Psoas muscle (tissue), 8 donors: ENCODE measurements around the gene SPRN. TPM values are rescaled to one million over a fixed set of nuclear protein-coding genes. Genes with fewer than 3 reads are reported as not detected.
A peak's percentile ranks its signal among the peaks of the same experiment; 100 is the strongest.

Experiments used
- ATAC-seq, 4 donors: fragments of 200-7000 bp; cut with Tn5 transposase; one replicate each; pipeline ENCODE4 v1.9.1; 2020; ENCODE audit warnings: moderate library complexity in 3 of 4, mild to moderate bottlenecking in 2 of 4
- DNase-seq, 2 donors: peaks; one replicate each; pipeline ENCODE4 v3.0.0-alpha.2; 2020
- H3K27ac ChIP-seq: fragments of 200-600 bp; one replicate; pipeline ENCODE4 v1.8.0; 2022
- H3K27me3 ChIP-seq, 3 donors: fragments of 200-600 bp in 1 of 3; one replicate each; pipeline versions ENCODE4 v1.6.1 to v1.8.0; 2013 to 2022; ENCODE audit warnings: low read length in 2 of 3, mild to moderate bottlenecking in 2 of 3, moderate library complexity in 1 of 3; ENCODE audit not compliant: insufficient read depth in 3 of 3
- H3K36me3 ChIP-seq, 2 donors: fragments of 200-600 bp in 1 of 2; one replicate each; pipeline versions ENCODE4 v1.6.1 to v1.8.0; 2013 to 2022; ENCODE audit warnings: low read depth in 1 of 2, mild to moderate bottlenecking in 1 of 2, moderate library complexity in 1 of 2; ENCODE audit not compliant: insufficient read depth in 1 of 2
- H3K4me1 ChIP-seq: fragments of 200-600 bp; one replicate; pipeline ENCODE4 v1.8.0; 2022
- H3K4me3 ChIP-seq: fragments of 200-600 bp; one replicate; pipeline ENCODE4 v1.8.0; 2022; ENCODE audit warnings: mild to moderate bottlenecking
- H3K9me3 ChIP-seq: fragments of 200-600 bp; one replicate; pipeline ENCODE4 v1.8.0; 2022
- CTCF ChIP-seq: fragments of 200-600 bp; IDR thresholded peaks from one replicate; pipeline ENCODE4 v1.8.0; 2022; ENCODE audit warnings: antibody characterized with exemption
- WGBS, 3 donors: extraction: QIAGEN DNeasy Blood & Tissue Kit; methylation state at CpG; one replicate each; pipeline versions ENCODE4 v1.1.6 to v1.1.7; 2013; 5-methylcytosine and 5-hydroxymethylcytosine counted together
- intact Hi-C, 2 donors: fragments of 100-400 bp; cut with DNase I; formaldehyde crosslinking; loops; one replicate each; pipeline versions ENCODE4 v1.11.0 to v1.14.2; 2022
- polyA plus RNA-seq, 3 donors: library from polyadenylated mRNA; stranded (reverse); fragments of 200-250 nt; gene quantifications; one replicate each; pipeline ENCODE4 v1.2.3, GENCODE V29; 2013
- total RNA-seq, 4 donors: library from RNA; stranded (reverse); fragmentation: NEBNext Ultra II Directional in 2 of 4; extraction: Animal tissue kit (Norgen Biotek cat#: 25700) in 2 of 4; gene quantifications; one replicate each; pipeline versions ENCODE4 v1.2.1 to v1.2.4, GENCODE V29; 2021 to 2023
- donor health status: healthy with polysubstance abuse.
- donor health status: DM: no; HTN: no; CAD: no; lungs with moderate emphysema.
- donor health status: Bipolar disorder and iron deficiency.
- donor health status: healthy.
- donor health status: DM: yes; HTN: yes; CAD: no.
- donor health status: DM: no; HTN: no; CAD: no.
- donor health status: DM: no; HTN: no; CAD: no.
- donor health status: DM: yes; HTN: yes; CAD: no.

The SPRN gene
- total and polyA plus RNA-seq, 7 donors, result 0.08 to 0.22 (median 0.12) TPM; not detected in 4

DNA sequence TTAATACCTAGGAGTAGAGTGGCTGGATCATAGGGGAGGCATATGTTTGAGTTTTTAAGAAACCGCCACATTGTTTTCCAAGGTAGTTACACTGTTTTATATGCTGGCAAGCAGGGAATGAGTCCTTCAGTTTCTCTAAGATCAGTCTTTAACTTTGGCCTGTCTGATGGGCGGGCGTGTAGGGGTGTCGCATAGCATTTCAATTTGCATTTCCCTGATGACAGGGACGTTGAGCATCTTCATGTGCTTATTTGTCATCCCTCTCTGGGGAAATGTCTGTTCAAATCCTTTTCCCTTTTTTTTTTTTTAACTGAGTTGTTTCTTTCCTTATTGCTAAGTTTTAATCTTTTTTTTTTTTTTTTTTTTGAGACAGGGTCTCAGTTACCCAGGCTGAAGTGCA, 20.6 kb downstream of the SPRN start:
- DNase-seq (no peak), ATAC-seq (no peak)
- H3K27ac ChIP-seq, result no peak overlapping the region
- no peaks in the 10 kb centered on the region for H3K9me3 ChIP-seq
- no peaks in the 10 kb centered on the region for H3K4me1 ChIP-seq
- intact Hi-C loops, result no loop called here
- 88 to 91% (median 90%) methylated on average over 5 of the region's 5 CpGs for WGBS, 3 donors
- no peak overlapping the region for H3K4me3 ChIP-seq
- peaks cover 17 to 97% of the 10 kb centered on the region in 2 donors for H3K36me3 ChIP-seq
- no peaks in the 10 kb centered on the region for H3K27me3 ChIP-seq
- TF ChIP-seq CTCF, result no peak

- H3K27ac ChIP-seq, result no peak overlapping the region
- no peaks in the 10 kb centered on the region for H3K4me1 ChIP-seq
- WGBS, 3 donors, result 87 to 88% (median 87%) methylated on average over 16 of the region's 16 CpGs
- no peaks in the 10 kb centered on the region for H3K27me3 ChIP-seq
- no peaks in the 10 kb centered on the region for H3K9me3 ChIP-seq
- intact Hi-C loops, result no loop called here
- TF ChIP-seq CTCF, result no peak
- DNase-seq, result no peak
- no peak overlapping the region for H3K4me3 ChIP-seq
- ATAC-seq, result no peak
- peaks cover 15 to 97% of the 10 kb centered on the region in 2 donors for H3K36me3 ChIP-seq
Observed at GRCh38 chr10:133403359-133403758, 21.1 kb downstream of the SPRN start.

DNA sequence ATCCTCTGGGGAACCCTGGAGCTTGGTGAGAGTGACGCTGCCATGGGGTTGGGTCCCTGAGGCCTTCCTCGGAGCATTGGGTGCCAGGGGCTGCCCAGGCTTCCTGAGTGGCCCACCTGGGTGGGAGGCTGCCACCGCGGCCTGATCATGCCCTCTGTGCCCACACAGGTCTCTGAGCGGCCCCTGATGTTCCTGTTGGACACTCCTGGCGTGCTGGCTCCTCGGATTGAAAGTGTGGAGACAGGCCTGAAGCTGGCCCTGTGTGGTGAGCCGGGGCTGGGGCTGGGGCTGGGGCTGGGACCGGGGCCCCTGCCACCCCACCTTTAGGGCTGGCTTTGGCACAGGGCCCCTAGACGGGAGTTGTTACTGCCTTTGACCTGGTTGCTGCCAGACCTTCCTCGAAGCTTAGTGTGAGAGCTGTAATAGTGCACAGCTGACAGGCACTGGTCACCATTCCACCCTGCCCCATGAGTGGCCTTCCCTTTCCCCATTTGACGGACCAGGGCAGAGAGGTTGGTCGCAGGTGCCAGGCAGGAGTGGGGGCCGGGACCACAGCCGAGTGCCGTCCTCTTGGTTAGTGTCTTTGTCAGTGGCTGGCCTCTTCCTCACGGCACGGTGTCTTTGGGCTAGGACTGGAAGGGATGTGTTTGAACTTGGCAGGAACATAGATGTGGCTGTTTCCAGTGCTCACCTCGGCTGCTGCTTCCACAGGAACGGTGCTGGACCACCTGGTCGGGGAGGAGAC, 22.3 kb downstream of the SPRN start:
- no peak for TF ChIP-seq CTCF
- ATAC-seq, result no peak
- 95 to 96% (median 95%) methylated on average over 21 of the region's 21 CpGs for WGBS, 3 donors
- no peaks in the 10 kb centered on the region for H3K27me3 ChIP-seq
- no peaks in the 10 kb centered on the region for H3K4me1 ChIP-seq
- peaks cover 12 to 95% of the 10 kb centered on the region in 2 donors for H3K36me3 ChIP-seq
- H3K4me3 ChIP-seq, result no peak overlapping the region
- DNase-seq, result peak in 1 of 2 donors; percentile 47
- H3K27ac ChIP-seq, result no peak overlapping the region
- intact Hi-C loops, result no loop called here
- no peaks in the 10 kb centered on the region for H3K9me3 ChIP-seq

GRCh38 chr10:133401500-133401899, 22.9 kb downstream of the SPRN start:
- Histone ChIP-seq H3K9me3 (no peaks in the 10 kb centered on the region), H3K36me3 (peaks cover 12 to 95% of the 10 kb centered on the region in 2 donors), H3K27ac (no peak overlapping the region), H3K4me3 (no peak overlapping the region), H3K27me3 (no peaks in the 10 kb centered on the region), H3K4me1 (no peaks in the 10 kb centered on the region)
- peak in 1 of 4 donors; percentile 23 for ATAC-seq
- no peak for TF ChIP-seq CTCF
- WGBS, 3 donors, result 95% methylated on average over 12 of the region's 12 CpGs
- DNase-seq, result no peak
- intact Hi-C loops, result no loop called here
